ENCODE results near the gene POLR2A. TPM values are rescaled to one million over a fixed set of nuclear protein-coding genes. Genes with fewer than 3 reads are reported as not detected.

Gene POLR2A
- total RNA-seq, 1 donor from 2014 or later = 175 TPM

DNA sequence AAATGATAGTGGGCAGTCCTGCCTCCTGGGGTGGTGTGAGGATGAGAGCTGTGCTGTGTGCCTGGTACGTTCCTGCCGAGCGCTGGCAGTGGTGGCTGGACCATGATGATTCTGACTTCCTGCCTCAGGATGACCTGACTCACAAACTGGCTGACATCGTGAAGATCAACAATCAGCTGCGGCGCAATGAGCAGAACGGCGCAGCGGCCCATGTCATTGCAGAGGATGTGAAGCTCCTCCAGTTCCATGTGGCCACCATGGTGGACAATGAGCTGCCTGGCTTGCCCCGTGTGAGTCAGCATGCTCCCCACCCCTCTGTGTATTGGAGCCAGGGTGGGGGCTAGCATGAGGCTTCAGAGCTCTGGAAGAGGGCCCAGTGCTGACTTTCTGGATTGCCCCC is 13.1 kb downstream of the POLR2A start:
- Mint-ChIP-seq H3K4me1 (ENCODE audit: unreplicated experiment) (peaks cover 18% of the 10 kb centered on the region), H3K4me3 (no peak overlapping the region), H3K36me3 (peaks cover 48% of the 10 kb centered on the region), H3K9me3 (no peaks in the 10 kb centered on the region), H3K27me3 (no peaks in the 10 kb centered on the region), H3K27ac (peak overlapping the region; percentile 83)
- no peak for DNase-seq (ENCODE audit: extremely low spot score, unreplicated experiment)
- TF ChIP-seq, protein P1, sequence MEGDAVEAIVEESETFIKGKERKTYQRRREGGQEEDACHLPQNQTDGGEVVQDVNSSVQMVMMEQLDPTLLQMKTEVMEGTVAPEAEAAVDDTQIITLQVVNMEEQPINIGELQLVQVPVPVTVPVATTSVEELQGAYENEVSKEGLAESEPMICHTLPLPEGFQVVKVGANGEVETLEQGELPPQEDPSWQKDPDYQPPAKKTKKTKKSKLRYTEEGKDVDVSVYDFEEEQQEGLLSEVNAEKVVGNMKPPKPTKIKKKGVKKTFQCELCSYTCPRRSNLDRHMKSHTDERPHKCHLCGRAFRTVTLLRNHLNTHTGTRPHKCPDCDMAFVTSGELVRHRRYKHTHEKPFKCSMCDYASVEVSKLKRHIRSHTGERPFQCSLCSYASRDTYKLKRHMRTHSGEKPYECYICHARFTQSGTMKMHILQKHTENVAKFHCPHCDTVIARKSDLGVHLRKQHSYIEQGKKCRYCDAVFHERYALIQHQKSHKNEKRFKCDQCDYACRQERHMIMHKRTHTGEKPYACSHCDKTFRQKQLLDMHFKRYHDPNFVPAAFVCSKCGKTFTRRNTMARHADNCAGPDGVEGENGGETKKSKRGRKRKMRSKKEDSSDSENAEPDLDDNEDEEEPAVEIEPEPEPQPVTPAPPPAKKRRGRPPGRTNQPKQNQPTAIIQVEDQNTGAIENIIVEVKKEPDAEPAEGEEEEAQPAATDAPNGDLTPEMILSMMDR (conservative IDR thresholded peaks at IDR 0.05) = no peak

DNA sequence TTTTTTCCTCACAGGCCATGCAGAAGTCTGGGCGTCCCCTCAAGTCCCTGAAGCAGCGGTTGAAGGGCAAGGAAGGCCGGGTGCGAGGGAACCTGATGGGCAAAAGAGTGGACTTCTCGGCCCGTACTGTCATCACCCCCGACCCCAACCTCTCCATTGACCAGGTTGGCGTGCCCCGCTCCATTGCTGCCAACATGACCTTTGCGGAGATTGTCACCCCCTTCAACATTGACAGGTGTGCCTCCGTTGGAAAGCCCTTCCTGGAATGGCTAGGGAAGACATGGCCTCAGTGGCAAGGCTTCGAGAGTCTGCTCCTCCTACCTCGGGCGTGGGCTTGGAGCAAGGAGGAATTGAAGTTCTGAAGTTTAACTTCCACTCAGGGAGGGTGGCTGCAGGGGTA is 13.5 kb downstream of the POLR2A start:
- Mint-ChIP-seq H3K9me3 (no peaks in the 10 kb centered on the region), H3K27me3 (no peaks in the 10 kb centered on the region), H3K36me3 (peaks cover 51% of the 10 kb centered on the region), H3K4me1 (ENCODE audit: unreplicated experiment) (peaks cover 17% of the 10 kb centered on the region), H3K4me3 (no peak overlapping the region), H3K27ac (no peak overlapping the region)
- DNase-seq (ENCODE audit: extremely low spot score, unreplicated experiment) = no peak
- TF ChIP-seq, protein P1 (conservative IDR thresholded peaks at IDR 0.05) = no peak

DNA sequence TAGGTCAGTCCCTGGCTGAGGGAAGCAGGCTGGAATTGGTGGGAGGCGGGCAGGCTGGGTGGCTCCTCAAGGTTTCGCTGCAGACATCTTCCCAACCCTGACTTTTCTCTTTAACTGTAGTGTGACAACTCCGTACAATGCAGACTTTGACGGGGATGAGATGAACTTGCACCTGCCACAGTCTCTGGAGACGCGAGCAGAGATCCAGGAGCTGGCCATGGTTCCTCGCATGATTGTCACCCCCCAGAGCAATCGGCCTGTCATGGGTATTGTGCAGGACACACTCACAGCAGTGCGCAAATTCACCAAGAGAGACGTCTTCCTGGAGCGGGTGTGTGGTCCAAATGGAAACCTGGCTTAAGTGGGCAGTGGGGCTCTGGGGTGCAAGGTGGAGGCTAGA is 15.0 kb downstream of the POLR2A start:
- Mint-ChIP-seq H3K27me3 (no peaks in the 10 kb centered on the region), H3K27ac (peak overlapping the region; percentile 49), H3K36me3 (peaks cover 47% of the 10 kb centered on the region), H3K4me1 (ENCODE audit: unreplicated experiment) (peaks cover 4% of the 10 kb centered on the region), H3K9me3 (no peaks in the 10 kb centered on the region), H3K4me3 (no peak overlapping the region)
- TF ChIP-seq, protein P1 (conservative IDR thresholded peaks at IDR 0.05) = no peak
- no peak for DNase-seq (ENCODE audit: extremely low spot score, unreplicated experiment)

DNA sequence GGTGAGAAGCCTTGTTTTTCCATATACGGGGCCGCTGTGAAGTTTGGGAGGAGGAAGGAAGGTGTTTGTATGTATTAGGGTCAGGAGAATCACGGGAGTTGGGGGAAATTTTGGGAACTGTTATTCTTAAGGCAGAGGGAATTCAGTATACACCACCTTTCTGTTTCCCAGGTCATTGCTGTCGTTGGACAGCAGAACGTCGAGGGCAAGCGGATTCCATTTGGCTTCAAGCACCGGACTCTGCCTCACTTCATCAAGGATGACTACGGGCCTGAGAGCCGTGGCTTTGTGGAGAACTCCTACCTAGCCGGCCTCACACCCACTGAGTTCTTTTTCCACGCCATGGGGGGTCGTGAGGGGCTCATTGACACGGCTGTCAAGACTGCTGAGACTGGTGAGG is 17.6 kb downstream of the POLR2A start:
- no peaks in the 10 kb centered on the region for H3K27me3 Mint-ChIP-seq
- TF ChIP-seq, protein P1 (conservative IDR thresholded peaks at IDR 0.05) = no peak
- no peaks in the 10 kb centered on the region for H3K9me3 Mint-ChIP-seq
- H3K36me3 Mint-ChIP-seq = peaks cover 47% of the 10 kb centered on the region
- H3K4me3 Mint-ChIP-seq = no peak overlapping the region
- DNase-seq (ENCODE audit: extremely low spot score, unreplicated experiment) = no peak
- H3K4me1 Mint-ChIP-seq (ENCODE audit: unreplicated experiment) = no peaks in the 10 kb centered on the region
- no peak overlapping the region for H3K27ac Mint-ChIP-seq

DNA sequence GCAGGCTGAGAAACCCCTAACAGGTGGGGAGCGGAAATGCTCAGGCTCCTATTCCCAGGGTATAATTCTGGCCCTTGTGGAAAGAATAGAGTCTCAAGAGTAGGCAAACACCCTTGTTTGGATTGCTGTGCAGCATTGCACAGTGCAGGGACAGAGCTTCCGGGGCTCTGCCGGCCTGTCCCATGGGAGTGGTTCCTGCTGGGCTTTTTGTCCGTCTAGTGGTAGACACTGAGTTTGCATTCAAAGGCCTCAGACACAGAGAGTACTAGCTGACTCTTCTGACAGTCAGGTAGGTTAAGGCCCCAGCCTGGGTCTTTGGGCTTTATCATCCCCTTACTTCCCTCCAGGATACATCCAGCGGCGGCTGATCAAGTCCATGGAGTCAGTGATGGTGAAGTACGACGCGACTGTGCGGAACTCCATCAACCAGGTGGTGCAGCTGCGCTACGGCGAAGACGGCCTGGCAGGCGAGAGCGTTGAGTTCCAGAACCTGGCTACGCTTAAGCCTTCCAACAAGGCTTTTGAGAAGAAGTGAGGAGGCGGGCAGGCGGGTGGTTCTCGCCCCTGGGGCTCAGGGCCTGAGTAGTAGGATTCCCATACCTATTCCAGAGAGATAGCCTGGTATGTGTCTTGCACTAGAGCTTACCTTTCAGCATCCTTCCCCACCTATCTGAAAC is 18.1 kb downstream of the POLR2A start:
- TF ChIP-seq, protein P1 (conservative IDR thresholded peaks at IDR 0.05) = no peak
- H3K27ac Mint-ChIP-seq = peak overlapping the region; percentile 58
- H3K4me3 Mint-ChIP-seq = no peak overlapping the region
- no peaks in the 10 kb centered on the region for H3K4me1 Mint-ChIP-seq (ENCODE audit: unreplicated experiment)
- no peaks in the 10 kb centered on the region for H3K27me3 Mint-ChIP-seq
- peaks cover 41% of the 10 kb centered on the region for H3K36me3 Mint-ChIP-seq
- H3K9me3 Mint-ChIP-seq = no peaks in the 10 kb centered on the region
- no peak for DNase-seq (ENCODE audit: extremely low spot score, unreplicated experiment)
